T-cell (primary cell): Measurements from ENCODE around the gene ZBTB25. TPM values are rescaled to one million over a fixed set of nuclear protein-coding genes. Genes with fewer than 3 reads are reported as not detected.

Experiments used
- ATAC-seq, 4 experiments: fragments of 200-7000 bp in 3 of 4; fragments of 150-1000 bp in 1 of 4; cut with Tn5 transposase; replicated peaks in 1 of 4; 1 replicate in 3 of 4; 2 replicates in 1 of 4; pipeline ENCODE4 v1.10.0; 2021; ENCODE audit warnings: moderate library complexity in 3 of 4, mild to moderate bottlenecking in 2 of 4, moderate number of reproducible peaks in 1 of 4
- CTCF ChIA-PET, 2 donors: fragments of 300-600 bp; sonication (Branson Sonifier 250); formaldehyde crosslinking; loops; one replicate each; lab custom pipeline; 2022; ENCODE audit warnings: antibody characterized with exemption in 2 of 2; lab: Charles Lee
- POLR2A ChIA-PET, 2 donors: fragments of 300-600 bp; sonication (Branson Sonifier 250); formaldehyde crosslinking; loops; one replicate each; lab custom pipeline; 2022; ENCODE audit warnings: antibody characterized with exemption in 2 of 2; lab: Charles Lee
- DNase-seq, 35 experiments: peaks; one replicate each; pipeline versions ENCODE4 v3.0.0 to v3.0.0-alpha.2; 2013 to 2023
- H3K27ac ChIP-seq: one replicate; pipeline ENCODE4 v1.5.1; 2013; ENCODE audit warnings: low read length
- H3K27me3 ChIP-seq, 2 experiments: replicated peaks in 1 of 2; 1 replicate in 1 of 2; 2 replicates in 1 of 2; pipeline versions ENCODE4 v1.6.1 to v1.7.0; 2013; ENCODE audit warnings: low read length in 1 of 2, mixed read lengths in 1 of 2; ENCODE audit not compliant: control insufficient read depth in 2 of 2, insufficient read depth in 2 of 2; ENCODE audit errors: extremely low read depth in 1 of 2
- H3K36me3 ChIP-seq, 2 donors: 1 replicate in 1 of 2; 2 replicates in 1 of 2; pipeline versions ENCODE4 v1.6.1 to v1.7.0; 2013; ENCODE audit warnings: low read length in 1 of 2; ENCODE audit not compliant: control insufficient read depth in 2 of 2, insufficient read depth in 1 of 2; ENCODE audit errors: extremely low read depth in 1 of 2
- H3K4me1 ChIP-seq, 2 experiments: 1 replicate in 1 of 2; 2 replicates in 1 of 2; pipeline versions ENCODE4 v1.6.1 to v1.7.0; 2013; ENCODE audit warnings: low read length in 2 of 2, mixed read lengths in 1 of 2; ENCODE audit not compliant: insufficient read depth in 2 of 2, control insufficient read depth in 1 of 2; ENCODE audit errors: extremely low read depth in 1 of 2
- H3K4me3 ChIP-seq, 2 donors: 1 replicate in 1 of 2; 2 replicates in 1 of 2; pipeline versions ENCODE4 v1.5.1 to v1.7.0; 2013; ENCODE audit warnings: mild to moderate bottlenecking in 2 of 2, low read length in 1 of 2, moderate library complexity in 1 of 2; ENCODE audit not compliant: control insufficient read depth in 1 of 2; ENCODE audit errors: extremely low read depth in 1 of 2
- H3K9me3 ChIP-seq: 2 replicates; pipeline ENCODE4 v1.7.0; 2013
- H3K27ac Mint-ChIP-seq, 2 donors: one replicate each; pipeline ENCODE4 v1.8.0; 2020 to 2021; ENCODE audit warnings: mild to moderate bottlenecking in 2 of 2, mixed read lengths in 2 of 2
- H3K27me3 Mint-ChIP-seq, 2 donors: one replicate each; pipeline ENCODE4 v1.8.0; 2021 to 2022; ENCODE audit warnings: mixed read lengths in 2 of 2
- H3K36me3 Mint-ChIP-seq: one replicate; pipeline ENCODE4 v1.8.0; 2021; ENCODE audit warnings: mixed read lengths
- H3K4me1 Mint-ChIP-seq, 3 donors: one replicate each; pipeline ENCODE4 v1.8.0; 2020 to 2022; ENCODE audit warnings: mixed read lengths in 3 of 3, mild to moderate bottlenecking in 1 of 3
- H3K4me3 Mint-ChIP-seq, 3 donors: one replicate each; pipeline ENCODE4 v1.8.0; 2020 to 2022; ENCODE audit warnings: mild to moderate bottlenecking in 3 of 3, mixed read lengths in 3 of 3, moderate library complexity in 3 of 3
- H3K9me3 Mint-ChIP-seq, 3 donors: one replicate each; pipeline ENCODE4 v1.8.0; 2020 to 2022; ENCODE audit warnings: mixed read lengths in 3 of 3
- WGBS: methylation state at CpG from one replicate; pipeline ENCODE4 v1.1.5; 2013; ENCODE audit warnings: missing lambda C conversion rate; ENCODE audit not compliant: insufficient coverage; 5-methylcytosine and 5-hydroxymethylcytosine counted together
- total RNA-seq, 35 experiments: library from RNA in 6 of 35; stranded (reverse) in 6 of 35; fragments of 120-200 nt in 1 of 35; gene quantifications; one replicate each; pipeline versions ENCODE4 v1.2.1 to v1.2.4 and lab custom pipeline; 2013 to 2026

Gene ZBTB25
- total RNA-seq, 5 donors from 2014 or later (not counting 1 experiment from before 2014, with no cell fraction given): 48.0 to 71.9 (median 51.2) TPM

DNA sequence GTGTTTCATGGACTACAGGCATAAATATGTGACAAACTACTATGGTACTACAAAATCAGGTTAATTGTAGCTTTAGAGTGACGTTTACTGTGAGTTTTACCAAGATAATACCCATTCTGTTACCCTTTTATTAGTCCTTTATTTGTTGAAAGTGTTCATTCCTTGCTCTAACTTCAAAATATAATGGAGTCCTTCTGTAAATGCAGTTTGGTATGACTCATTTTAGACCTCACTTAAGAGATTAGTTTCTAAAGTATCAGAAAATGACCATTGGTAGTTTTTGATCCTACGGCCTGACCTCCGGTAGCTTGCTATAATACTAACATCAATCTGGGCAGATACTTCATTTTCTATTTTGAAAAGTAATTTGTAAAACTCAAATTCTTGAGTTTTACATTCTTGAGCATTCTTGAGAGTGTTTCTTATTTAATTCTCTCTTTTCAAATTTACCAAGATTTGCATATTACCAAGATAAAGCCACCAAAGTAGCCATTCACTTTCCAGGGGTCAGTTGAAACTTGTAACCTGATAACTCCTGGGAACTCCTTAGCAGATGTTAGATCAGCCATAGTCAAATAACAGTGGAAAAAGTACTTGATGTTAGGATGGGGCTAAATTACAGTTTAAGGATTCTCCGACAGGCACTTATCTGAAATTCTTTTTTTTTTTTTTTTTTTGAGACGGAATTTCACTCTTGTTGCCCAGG lies 41.1 kb upstream of the ZBTB25 start:
- WGBS: no CpG with 5 or more reads among the region's 5 CpGs
- Histone ChIP-seq H3K27ac (no peak overlapping the region), H3K27me3 (peaks cover 0 to 23% of the 10 kb centered on the region in 2 experiments), H3K4me3 (no peak overlapping the region), H3K36me3 (no peaks in the 10 kb centered on the region), H3K9me3 (no peaks in the 10 kb centered on the region), H3K4me1 (peaks cover 11 to 34% of the 10 kb centered on the region in 2 experiments)
- ChIA-PET CTCF (interaction anchor here in 1 of 2 donors (0.6 kb wide), 1 partner anchor 225 kb away, joined by 3 read pairs; no protein-coding TSS in a partner anchor), POLR2A (interaction anchor here in 1 of 2 donors (0.5 to 0.7 kb wide), 2 partner anchors 30 to 48 kb away, joined by 3 to 4 read pairs; no protein-coding TSS in a partner anchor)
- Mint-ChIP-seq H3K27ac (no peak overlapping the region), H3K4me1 (peaks cover 30 to 40% (median 37%) of the 10 kb centered on the region in 3 donors), H3K4me3 (no peak overlapping the region), H3K36me3 (peaks cover 4% of the 10 kb centered on the region), H3K9me3 (no peaks in the 10 kb centered on the region), H3K27me3 (peaks cover 0 to 8% of the 10 kb centered on the region in 2 donors)
- DNase-seq (no peak), ATAC-seq (no peak)

DNA sequence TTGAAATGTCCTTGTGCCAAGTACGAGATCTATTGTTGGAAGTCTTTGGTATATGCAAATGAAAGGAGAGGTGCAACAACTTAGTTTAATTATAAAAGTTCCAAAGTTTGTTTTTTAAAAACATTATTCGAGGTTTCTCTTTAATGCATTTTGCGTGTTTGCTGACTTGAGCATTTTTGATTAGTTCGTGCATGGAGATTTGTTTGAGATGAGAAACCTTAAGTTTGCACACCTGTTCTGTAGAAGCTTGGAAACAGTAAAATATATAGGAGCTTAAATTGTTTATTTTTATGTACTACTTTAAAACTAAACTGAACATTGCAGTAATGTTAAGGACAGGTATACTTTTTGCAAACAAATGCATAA lies 39.2 kb upstream of the ZBTB25 start:
- H3K4me3 Mint-ChIP-seq: peak overlapping the region; percentile 96 to 98 (median 97)
- POLR2A ChIA-PET: interaction anchor here in 1 of 2 donors (0.7 kb wide), 1 partner anchor 40 kb away, joined by 3 read pairs; no protein-coding TSS in a partner anchor

DNA sequence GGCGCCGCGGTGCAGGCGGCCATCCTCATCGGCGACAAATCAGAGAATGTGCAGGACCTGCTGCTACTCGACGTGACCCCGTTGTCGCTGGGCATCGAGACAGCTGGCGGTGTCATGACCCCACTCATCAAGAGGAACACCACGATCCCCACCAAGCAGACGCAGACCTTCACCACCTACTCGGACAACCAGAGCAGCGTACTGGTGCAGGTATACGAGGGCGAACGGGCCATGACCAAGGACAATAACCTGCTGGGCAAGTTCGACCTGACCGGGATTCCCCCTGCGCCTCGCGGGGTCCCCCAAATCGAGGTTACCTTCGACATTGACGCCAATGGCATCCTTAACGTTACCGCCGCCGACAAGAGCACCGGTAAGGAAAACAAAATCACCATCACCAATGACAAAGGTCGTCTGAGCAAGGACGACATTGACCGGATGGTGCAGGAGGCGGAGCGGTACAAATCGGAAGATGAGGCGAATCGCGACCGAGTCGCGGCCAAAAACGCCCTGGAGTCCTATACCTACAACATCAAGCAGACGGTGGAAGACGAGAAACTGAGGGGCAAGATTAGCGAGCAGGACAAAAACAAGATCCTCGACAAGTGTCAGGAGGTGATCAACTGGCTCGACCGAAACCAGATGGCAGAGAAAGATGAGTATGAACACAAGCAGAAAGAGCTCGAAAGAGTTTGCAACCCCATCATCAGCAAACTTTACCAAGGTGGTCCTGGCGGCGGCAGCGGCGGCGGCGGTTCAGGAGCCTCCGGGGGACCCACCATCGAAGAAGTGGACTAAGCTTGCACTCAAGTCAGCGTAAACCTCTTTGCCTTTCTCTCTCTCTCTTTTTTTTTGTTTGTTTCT lies 38.6 kb upstream of the ZBTB25 start:
- POLR2A ChIA-PET: interaction anchor here in 1 of 2 donors (0.6 to 0.7 kb wide), 2 partner anchors 37 to 39 kb away, joined by 3 read pairs; no protein-coding TSS in a partner anchor
- no peak overlapping the region for H3K27ac ChIP-seq
- Mint-ChIP-seq H3K36me3 (peaks cover 4% of the 10 kb centered on the region), H3K4me1 (peaks cover 29 to 44% (median 35%) of the 10 kb centered on the region in 3 donors), H3K27ac (peak overlapping the region; percentile 29 to 61), H3K4me3 (peak overlapping the region; percentile 96 to 98 (median 97)), H3K27me3 (peaks cover 0 to 8% of the 10 kb centered on the region in 2 donors), H3K9me3 (no peaks in the 10 kb centered on the region)
- WGBS: 22% methylated on average over 44 of the region's 61 CpGs
- H3K27me3 ChIP-seq: peaks cover 0 to 23% of the 10 kb centered on the region in 2 experiments
- no peak for ATAC-seq
- no peaks in the 10 kb centered on the region for H3K9me3 ChIP-seq
- no peaks in the 10 kb centered on the region for H3K36me3 ChIP-seq
- peak in 3 of 35 experiments; percentile 5 to 31 (median 14) for DNase-seq
- CTCF ChIA-PET: interaction anchor here (0.7 to 1.4 kb wide), 4 partner anchors 8 to 76 kb away, joined by 3 to 4 read pairs (median 3); no protein-coding TSS in a partner anchor
- peaks cover 8 to 41% of the 10 kb centered on the region in 2 experiments for H3K4me1 ChIP-seq
- H3K4me3 ChIP-seq: peak overlapping the region; percentile 36 to 69

More for the DNA sequence above, 39.2 kb upstream of the ZBTB25 start:
- no CpG with 5 or more reads among the region's 4 CpGs for WGBS
- DNase-seq (no peak), ATAC-seq (no peak)
- Histone ChIP-seq H3K4me3 (no peak overlapping the region), H3K27ac (no peak overlapping the region), H3K9me3 (no peaks in the 10 kb centered on the region), H3K36me3 (no peaks in the 10 kb centered on the region), H3K27me3 (peaks cover 0 to 23% of the 10 kb centered on the region in 2 experiments), H3K4me1 (peaks cover 8 to 41% of the 10 kb centered on the region in 2 experiments)
- H3K27me3 Mint-ChIP-seq: peaks cover 0 to 8% of the 10 kb centered on the region in 2 donors
- CTCF ChIA-PET: interaction anchor here (0.7 to 1.4 kb wide), 4 partner anchors 9 to 77 kb away, joined by 3 to 4 read pairs (median 3); no protein-coding TSS in a partner anchor
- H3K27ac Mint-ChIP-seq: peak overlapping the region; percentile 29 to 61
- H3K36me3 Mint-ChIP-seq: peaks cover 4% of the 10 kb centered on the region
- H3K9me3 Mint-ChIP-seq: no peaks in the 10 kb centered on the region
- H3K4me1 Mint-ChIP-seq: peaks cover 29 to 44% (median 35%) of the 10 kb centered on the region in 3 donors

DNA sequence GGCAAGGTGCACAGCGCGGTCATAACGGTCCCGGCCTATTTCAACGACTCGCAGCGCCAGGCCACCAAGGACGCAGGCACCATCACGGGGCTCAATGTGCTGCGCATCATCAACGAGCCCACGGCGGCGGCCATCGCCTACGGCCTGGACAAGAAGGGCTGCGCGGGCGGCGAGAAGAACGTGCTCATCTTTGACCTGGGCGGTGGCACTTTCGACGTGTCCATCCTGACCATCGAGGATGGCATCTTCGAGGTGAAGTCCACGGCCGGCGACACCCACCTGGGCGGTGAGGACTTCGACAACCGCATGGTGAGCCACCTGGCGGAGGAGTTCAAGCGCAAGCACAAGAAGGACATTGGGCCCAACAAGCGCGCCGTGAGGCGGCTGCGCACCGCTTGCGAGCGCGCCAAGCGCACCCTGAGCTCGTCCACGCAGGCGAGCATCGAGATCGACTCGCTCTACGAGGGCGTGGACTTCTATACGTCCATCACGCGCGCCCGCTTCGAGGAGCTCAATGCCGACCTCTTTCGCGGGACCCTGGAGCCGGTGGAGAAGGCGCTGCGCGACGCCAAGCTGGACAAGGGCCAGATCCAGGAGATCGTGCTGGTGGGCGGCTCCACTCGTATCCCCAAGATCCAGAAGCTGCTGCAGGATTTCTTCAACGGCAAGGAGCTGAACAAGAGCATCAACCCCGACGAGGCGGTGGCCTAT lies 37.8 kb upstream of the ZBTB25 start:
- ChIA-PET POLR2A (interaction anchor here (0.5 to 0.6 kb wide), 3 partner anchors 36 to 489 kb away, joined by 3 to 8 read pairs (median 3); no protein-coding TSS in a partner anchor), CTCF (interaction anchor here in 1 of 2 donors (0.7 kb wide), 1 partner anchor 9 kb away, joined by 3 read pairs; no protein-coding TSS in a partner anchor)
- DNase-seq (peak in 14 of 35 experiments; percentile 2 to 48 (median 10)), ATAC-seq (no peak)
- H3K36me3 Mint-ChIP-seq: peaks cover 4% of the 10 kb centered on the region
- Histone ChIP-seq H3K27me3 (peaks cover 0 to 23% of the 10 kb centered on the region in 2 experiments), H3K9me3 (no peaks in the 10 kb centered on the region), H3K27ac (no peak overlapping the region), H3K4me3 (peak overlapping the region; percentile 36 to 69), H3K4me1 (peaks cover 8 to 41% of the 10 kb centered on the region in 2 experiments), H3K36me3 (no peaks in the 10 kb centered on the region)
- peak overlapping the region in 1 of 2 donors; percentile 28 for H3K27ac Mint-ChIP-seq
- H3K4me3 Mint-ChIP-seq: peak overlapping the region; percentile 96 to 98 (median 97)
- 36% methylated on average over 73 of the region's 73 CpGs for WGBS
- peaks cover 29 to 44% (median 35%) of the 10 kb centered on the region in 3 donors for H3K4me1 Mint-ChIP-seq
- peaks cover 0 to 8% of the 10 kb centered on the region in 2 donors for H3K27me3 Mint-ChIP-seq
- H3K9me3 Mint-ChIP-seq: no peaks in the 10 kb centered on the region

DNA sequence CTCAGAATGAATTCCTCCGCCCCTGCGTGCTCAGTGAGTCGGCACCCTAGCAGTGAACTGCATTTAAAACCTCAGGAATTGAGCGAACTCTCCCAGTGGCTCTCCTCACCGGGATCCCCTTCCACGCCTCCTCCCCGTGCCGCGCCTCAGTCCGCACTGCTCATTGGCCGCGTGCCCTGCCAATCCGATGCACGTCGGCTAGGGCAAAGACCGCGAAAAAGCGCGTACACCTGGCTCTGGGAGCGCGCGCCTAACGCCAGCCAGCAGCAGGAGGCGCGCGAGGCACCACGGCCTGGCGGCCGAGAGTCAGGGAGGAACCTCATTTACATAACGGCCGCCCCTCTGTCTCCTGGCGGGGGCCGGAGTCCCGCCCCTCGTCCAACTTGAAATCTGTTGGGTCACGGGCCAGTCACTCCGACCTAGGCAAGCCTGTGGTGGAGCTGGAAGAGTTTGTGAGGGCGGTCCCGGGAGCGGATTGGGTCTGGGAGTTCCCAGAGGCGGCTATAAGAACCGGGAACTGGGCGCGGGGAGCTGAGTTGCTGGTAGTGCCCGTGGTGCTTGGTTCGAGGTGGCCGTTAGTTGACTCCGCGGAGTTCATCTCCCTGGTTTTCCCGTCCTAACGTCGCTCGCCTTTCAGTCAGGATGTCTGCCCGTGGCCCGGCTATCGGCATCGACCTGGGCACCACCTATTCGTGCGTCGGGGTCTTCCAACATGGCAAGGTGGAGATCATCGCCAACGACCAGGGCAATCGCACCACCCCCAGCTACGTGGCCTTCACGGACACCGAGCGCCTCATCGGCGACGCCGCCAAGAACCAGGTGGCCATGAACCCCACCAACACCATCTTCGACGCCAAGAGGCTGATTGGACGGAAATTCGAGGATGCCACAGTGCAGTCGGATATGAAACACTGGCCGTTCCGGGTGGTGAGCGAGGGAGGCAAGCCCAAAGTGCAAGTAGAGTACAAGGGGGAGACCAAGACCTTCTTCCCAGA lies 36.9 kb upstream of the ZBTB25 start, which contains the start of gene HSPA2:
TSS of gene HSPA2 (plus strand) at position 534 of the 995 bp plus-strand sequence. CDS start at position 643, 109 bp downstream.
- H3K27ac Mint-ChIP-seq: peak within 1 kb of the TSS; percentile 83 to 89
- no peaks in the 10 kb centered on the region for H3K9me3 ChIP-seq
- H3K27ac ChIP-seq: peak within 1 kb of the TSS; percentile 21

More for the DNA sequence above, 36.9 kb upstream of the ZBTB25 start, which contains the start of gene HSPA2:
- DNase-seq (peak; percentile 83 to 97 (median 90)), ATAC-seq (peak; percentile 87 to 92 (median 90))
- Mint-ChIP-seq H3K9me3 (no peaks in the 10 kb centered on the region), H3K27me3 (peaks cover 0 to 8% of the 10 kb centered on the region in 2 donors), H3K4me3 (peak within 1 kb of the TSS; percentile 96 to 98 (median 97)), H3K4me1 (peaks cover 29 to 44% (median 35%) of the 10 kb centered on the region in 3 donors), H3K36me3 (peaks cover 4% of the 10 kb centered on the region)
- WGBS: 8% methylated on average over 66 of the region's 79 CpGs
- Histone ChIP-seq H3K4me3 (peak within 1 kb of the TSS; percentile 69 to 71), H3K27me3 (peaks cover 0 to 23% of the 10 kb centered on the region in 2 experiments), H3K4me1 (peaks cover 8 to 41% of the 10 kb centered on the region in 2 experiments), H3K36me3 (no peaks in the 10 kb centered on the region)
- ChIA-PET CTCF (interaction anchor here (0.5 to 1.6 kb wide), 7 partner anchors 9 to 208 kb away, joined by 3 to 5 read pairs (median 3); no protein-coding TSS in a partner anchor), POLR2A (interaction anchor here (0.5 to 0.6 kb wide), 3 partner anchors 38 to 488 kb away, joined by 3 to 8 read pairs (median 4); no protein-coding TSS in a partner anchor)
